GM15510 (cell line): ENCODE measurements around the gene DGKB.

ENCODE experiments used
- POLR2A ChIP-seq: IDR thresholded peaks from 3 replicates; pipeline ENCODE4 v1.6.1; 2011; ENCODE audit warnings: borderline replicate concordance; ENCODE audit not compliant: insufficient read length; ENCODE audit errors: extremely low read depth

The DGKB gene

GRCh38 chr7:14842523-14842922 is 60.0 kb downstream of the DGKB start:
- TF ChIP-seq POLR2A: no peak

DNA sequence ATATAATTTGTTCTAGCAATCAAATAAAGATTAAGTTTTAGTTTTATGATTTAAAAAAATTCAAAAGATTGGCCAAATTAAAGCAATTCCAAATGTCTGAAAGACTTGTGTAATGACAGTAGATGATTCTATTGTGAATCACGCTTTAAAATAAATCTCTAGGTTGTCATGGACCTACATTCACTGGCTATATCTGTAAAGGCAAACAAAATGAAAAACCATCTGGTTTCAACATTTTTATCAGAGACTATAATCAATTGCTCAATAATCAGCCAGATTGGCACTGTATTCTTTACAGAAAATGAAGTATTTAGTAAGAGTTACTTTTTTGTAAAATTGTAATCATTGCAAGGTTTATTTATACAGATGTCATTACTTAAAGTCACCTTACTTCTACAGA is 60.7 kb downstream of the DGKB start:
- no peak for TF ChIP-seq POLR2A

DNA sequence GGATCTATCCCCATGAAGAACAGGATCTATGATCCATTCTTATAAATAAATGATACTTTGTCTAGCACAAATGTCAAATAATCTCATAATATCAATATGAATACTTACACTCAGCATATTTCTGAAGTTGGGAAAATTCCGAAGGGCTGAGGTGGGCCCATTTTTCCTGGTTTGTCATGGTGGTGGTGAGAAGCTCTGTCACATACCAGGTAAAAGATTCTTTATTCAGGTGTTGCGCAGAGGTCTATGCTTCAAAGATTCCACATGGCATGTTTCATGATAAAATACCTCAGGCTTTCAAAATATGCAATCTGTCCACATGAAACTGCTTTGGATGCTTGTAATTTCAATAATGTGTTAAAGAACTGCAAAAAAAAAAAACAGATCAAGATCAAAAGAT is 61.5 kb downstream of the DGKB start:
- TF ChIP-seq POLR2A: no peak

DNA sequence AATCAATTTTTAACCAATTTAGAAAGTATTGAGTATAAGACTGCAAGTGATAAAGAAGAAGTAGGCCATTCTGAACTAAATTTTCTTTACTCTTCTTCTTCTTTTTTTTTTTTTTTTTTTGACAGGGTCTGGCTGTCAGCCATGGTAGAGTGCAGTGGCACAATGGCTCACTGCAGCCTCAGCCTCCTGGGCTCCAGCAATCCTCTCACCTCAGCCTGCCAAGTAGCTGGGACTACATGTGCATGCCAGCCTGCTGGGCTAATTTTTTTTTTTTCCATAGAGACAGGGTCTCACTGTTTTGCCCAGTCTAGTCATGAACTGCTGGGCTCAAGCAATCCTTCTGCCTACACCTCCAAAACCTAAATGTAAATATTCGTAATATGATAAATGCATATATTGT is 63.2 kb downstream of the DGKB start:
- TF ChIP-seq POLR2A: no peak

- no peak for TF ChIP-seq POLR2A
Measured at GRCh38 chr7:14837216-14837615, 65.3 kb downstream of the DGKB start.

- TF ChIP-seq POLR2A: no peak
Measured at GRCh38 chr7:14836571-14837189, 65.9 kb downstream of the DGKB start.

- TF ChIP-seq POLR2A: no peak
Measured at GRCh38 chr7:14836006-14836405, 66.5 kb downstream of the DGKB start.

GRCh38 chr7:14835384-14835783 is 67.2 kb downstream of the DGKB start:
- TF ChIP-seq POLR2A: no peak

- no peak for TF ChIP-seq POLR2A
Measured at GRCh38 chr7:14834883-14835282, 67.7 kb downstream of the DGKB start.

GRCh38 chr7:14834456-14834855 is 68.1 kb downstream of the DGKB start:
- no peak for TF ChIP-seq POLR2A

DNA sequence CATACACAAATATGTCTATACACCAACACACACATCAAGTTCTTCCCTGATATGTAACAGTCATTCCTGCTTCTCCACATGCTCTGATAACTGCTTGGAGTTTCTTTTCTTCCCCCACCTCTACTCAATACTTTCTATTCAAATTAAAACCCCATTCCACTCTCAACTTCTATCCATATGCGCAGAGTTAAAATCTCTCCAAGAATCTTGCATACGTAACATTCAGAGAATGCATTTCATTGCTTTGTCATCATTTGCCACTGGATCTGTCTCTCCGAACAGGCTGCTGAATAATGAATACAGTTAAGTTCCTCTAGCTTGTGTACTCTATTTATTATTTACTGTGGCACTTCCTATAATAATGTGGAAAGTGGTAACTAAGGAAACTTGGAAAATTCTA is 68.8 kb downstream of the DGKB start:
- TF ChIP-seq POLR2A: no peak

- no peak for TF ChIP-seq POLR2A
Measured at GRCh38 chr7:14828053-14828452, 74.5 kb downstream of the DGKB start.

DNA sequence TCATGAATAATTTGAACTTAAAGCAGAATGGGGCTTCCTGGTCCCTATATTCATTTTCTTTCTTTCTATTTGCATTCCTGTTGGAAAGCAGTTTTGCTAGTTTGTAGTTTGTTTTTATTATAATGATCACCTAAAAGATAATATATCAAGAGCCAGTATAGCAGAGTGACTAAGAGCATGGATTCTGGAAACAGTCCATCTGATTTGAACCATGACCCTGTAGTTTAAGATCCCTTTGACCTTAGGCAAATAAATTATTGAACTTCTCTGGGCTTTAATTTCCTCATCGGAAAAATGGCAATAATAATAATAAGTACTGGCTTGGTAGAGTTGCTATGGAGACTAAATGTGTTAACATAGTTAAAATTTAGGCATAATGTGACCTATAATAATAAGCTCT is 76.1 kb downstream of the DGKB start:
- TF ChIP-seq POLR2A: no peak

DNA sequence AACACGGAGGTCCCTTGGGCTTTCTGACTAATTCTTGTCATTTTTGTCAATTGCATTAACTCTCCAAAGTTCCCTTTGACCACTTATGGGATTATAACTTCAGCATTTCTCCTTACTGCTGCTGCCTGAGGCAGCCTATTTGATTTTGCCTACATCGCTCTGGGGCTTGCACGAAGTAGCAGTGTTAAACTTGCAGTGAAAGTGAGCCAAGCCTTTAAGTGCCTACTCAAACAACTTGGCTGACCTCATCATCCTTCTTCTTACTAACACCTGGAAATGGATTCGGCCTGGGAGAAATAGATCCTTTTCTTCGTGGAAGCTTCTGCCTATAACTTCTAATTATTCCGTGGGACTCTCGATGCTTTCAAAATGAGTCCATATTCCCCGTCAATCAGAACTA is 76.6 kb downstream of the DGKB start:
- TF ChIP-seq POLR2A: no peak

- TF ChIP-seq POLR2A: no peak
Measured at GRCh38 chr7:14822481-14822854, 80.1 kb downstream of the DGKB start.

DNA sequence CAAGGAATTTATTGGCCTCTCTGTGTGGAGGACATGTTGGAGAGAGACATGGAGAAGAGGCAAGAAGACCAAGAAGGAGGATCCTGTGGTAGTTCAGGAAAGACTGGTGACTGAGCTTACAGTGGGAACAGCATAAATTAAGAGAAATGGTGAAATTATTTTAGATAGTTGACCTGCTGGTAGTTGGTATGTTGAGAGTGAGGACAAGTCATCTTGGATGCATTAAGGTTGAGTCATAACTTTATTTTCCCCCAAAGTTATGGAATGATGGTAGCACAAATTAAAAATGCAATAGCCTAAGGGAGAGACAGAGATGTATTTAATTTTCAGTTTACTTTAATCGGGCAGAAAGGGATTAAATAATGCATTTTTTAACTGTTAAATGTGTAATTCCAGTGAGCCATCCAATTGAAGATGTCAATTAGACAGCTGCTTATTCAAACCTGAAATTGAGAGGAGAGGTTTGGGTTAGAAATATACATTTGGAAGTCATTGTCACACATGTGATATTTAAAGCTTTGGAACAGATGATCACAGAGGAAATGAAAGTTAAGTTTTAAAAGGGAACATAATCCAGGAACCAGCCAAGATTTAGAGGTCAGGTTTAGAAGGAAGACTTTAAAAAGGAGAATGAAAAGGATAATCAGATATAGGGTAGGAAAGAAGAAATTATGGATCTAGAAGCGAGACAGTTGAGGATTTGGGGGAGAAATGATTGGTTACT is 80.6 kb downstream of the DGKB start:
- TF ChIP-seq POLR2A: no peak
